HG02798 (cell line): ENCODE results near the gene KDM6B.

Experiments used
- ATAC-seq: cut with Tn5 transposase; IDR thresholded peaks from one replicate; pipeline ENCODE4 v1.9.1; 2021; ENCODE audit warnings: mild to moderate bottlenecking; ENCODE audit not compliant: unreplicated experiment, poor library complexity

The KDM6B gene

DNA sequence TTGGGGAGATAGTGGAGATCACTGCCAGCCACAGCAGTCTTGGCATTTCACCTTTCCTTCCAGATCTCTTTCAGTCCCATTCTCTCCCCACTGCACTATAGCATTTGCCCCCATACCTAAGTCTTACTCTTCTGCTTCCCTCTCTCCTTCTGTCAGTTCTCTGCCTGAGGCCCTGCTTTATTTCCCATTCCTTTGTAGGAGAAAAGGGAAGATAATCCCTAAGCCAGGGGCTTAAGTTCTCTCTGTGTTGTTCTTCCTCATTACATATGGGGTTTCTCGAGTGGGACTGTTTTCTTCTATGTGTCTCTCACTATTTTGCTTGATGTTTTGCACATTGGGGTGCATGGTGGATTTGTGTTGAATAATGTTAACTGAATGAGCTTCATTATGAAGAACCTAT lies 6.4 kb downstream of the KDM6B start:
- ATAC-seq = no peak

DNA sequence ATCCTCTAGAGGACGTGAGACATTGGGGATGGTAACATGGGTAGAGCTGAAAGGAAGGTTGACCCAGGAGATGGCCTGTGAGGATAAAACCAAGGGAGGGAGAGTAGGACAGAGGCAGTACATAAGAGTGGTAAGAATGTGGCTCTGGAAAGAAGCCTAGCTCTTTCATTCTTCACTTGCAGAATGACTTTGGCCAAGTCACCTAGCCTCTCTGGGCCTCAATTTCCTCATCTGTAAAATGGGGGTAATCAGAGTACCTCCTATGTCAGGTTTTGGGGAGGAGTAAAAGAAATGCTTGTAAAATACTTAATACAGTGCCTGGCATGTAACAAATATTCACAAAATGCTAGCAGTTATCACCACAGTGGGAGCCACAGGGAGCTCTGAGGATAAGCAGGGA lies 6.9 kb downstream of the KDM6B start:
- ATAC-seq = no peak

DNA sequence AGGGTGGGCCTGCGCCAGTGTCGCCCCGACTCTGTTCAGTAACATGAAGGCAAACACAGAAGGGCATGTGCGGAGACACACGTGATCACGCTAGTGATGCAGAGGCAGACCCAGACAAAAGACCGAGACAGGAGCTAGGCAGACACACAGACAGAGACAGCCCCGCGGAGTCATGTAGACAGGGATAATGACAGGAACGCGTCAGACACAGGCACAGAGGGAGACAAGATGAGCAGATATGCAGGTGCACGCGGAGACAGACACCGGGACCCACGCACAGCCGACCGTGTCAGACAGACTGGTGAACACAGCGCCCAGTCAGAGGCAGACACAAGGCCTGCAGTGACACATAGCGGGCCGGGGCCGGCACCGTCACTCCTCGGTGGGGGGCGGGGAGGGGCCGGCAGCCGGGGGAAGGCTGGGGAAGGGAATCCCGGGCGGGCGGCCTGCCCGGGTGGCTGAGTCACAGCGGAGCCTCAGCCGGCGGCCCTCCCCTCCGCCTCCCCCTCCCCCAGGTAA lies 7.4 kb downstream of the KDM6B start:
- ATAC-seq = peak; percentile 6

DNA sequence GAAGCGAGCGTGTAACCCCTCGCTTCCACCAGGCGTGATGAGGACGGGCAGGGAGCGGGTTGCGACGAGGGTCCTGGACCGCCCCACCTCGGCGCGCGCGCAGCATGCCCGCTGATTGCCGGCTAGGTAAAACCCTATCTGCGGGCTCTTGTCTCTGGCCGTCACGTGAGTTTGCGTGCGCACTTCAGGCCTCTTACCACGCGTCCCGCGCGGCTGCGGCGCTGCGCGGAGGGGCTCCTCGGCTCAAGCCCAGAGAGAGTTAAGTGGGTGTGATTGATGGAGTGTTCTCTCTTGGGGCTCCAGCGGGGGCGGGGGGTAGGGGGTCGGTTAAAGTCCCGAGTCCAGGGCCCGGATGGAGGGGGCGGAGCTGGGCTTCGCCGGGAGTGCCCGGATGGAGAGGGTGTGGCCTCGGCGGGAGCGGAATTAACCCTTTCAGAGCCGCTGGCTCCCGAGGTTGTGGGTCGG lies 7.9 kb downstream of the KDM6B start:
- ATAC-seq = peak; percentile 31

DNA sequence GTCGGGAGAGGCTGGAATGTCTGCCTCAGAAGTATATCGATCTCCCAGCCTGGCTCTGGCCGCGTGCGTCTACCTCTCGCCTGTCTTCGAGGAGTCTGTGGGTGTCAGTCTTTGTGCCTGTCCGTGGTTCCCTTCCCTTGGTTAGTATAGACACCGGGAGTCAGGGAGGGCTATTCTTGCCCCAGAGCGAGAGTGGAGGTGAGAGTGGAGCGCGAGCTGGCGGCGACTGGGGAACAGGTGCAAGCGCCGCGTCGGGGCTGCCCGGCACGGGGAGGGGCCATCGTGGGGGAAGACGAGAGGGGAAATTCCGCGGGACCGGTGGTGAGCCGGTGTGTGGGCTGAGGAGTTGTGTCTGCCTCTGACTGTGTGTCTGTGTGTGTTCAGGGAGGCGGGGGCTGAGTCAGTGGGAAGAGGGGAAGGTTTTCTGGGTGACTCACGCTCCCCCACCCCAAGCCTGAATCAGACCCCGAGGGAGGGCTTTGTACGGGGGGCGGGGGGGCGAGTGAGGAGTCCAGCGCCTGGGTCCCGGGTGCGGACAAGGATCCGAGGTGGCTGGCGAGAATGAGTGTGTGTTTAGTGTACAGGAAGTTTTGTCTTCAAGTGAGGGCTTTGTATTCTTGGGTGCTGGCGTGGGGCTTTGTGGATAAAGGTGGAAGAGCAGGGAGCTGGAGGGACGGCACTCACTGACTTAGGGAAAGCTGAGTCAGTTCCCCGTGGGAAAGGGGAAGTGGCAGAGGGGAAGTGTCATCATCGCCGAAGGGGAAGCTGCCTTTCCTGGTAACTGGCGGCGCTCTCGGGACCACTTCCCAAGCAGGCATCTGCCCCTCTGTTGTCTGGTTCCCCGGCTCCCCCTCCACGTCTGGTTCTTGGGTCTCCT lies 8.6 kb downstream of the KDM6B start:
- ATAC-seq = peak; percentile 32

DNA sequence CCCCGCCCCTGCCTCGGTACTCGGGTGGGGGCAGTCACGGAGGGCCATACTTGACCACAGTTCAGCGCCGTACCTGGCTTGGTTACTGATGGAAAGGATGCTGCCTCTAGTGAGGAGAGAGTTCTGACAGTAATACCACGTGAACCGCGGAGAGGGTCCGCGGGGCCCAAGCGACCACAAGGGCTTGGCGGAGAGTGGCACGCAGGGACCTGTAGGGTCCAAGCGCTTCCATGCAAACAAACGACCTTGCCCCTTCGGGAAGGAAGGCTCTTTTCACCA lies 9.2 kb downstream of the KDM6B start:
- no peak for ATAC-seq

DNA sequence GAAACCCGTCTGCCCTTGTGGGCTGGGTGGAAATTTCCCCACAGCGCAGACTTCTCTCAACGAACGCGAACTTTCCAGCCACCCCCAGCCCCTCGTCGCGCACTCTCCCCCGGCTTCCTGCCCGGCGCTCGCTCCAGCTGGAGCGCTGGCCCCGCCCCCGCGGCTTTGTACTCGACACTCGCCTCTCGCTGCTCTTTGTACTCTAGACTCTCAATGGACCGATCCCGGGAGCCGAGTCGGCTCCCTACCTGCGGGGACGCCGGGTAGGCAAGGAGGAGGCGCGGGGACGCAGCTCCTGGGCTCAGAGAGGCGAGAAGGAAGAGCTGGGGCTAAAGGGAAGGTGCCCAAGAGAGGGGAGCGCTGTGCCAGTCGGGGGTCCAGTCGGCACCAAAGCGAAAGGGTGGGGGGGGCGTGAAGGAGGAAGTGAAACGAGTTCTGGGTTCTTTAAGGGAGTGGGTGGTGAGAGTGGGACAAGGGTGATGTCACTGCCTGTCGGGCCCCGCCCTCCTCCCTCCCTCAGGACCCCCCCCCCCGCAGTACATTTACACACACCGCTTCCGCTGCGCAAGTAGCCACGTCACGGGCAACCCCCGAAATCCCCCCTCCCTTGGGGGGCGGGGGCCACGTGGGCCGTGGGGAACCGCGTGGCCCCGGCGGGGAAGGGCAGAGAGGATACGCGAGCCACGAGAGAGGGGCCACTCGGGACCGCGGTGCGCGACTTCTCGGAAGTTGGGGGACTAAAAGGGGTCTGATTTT lies 9.7 kb downstream of the KDM6B start:
- peak; percentile 34 for ATAC-seq

DNA sequence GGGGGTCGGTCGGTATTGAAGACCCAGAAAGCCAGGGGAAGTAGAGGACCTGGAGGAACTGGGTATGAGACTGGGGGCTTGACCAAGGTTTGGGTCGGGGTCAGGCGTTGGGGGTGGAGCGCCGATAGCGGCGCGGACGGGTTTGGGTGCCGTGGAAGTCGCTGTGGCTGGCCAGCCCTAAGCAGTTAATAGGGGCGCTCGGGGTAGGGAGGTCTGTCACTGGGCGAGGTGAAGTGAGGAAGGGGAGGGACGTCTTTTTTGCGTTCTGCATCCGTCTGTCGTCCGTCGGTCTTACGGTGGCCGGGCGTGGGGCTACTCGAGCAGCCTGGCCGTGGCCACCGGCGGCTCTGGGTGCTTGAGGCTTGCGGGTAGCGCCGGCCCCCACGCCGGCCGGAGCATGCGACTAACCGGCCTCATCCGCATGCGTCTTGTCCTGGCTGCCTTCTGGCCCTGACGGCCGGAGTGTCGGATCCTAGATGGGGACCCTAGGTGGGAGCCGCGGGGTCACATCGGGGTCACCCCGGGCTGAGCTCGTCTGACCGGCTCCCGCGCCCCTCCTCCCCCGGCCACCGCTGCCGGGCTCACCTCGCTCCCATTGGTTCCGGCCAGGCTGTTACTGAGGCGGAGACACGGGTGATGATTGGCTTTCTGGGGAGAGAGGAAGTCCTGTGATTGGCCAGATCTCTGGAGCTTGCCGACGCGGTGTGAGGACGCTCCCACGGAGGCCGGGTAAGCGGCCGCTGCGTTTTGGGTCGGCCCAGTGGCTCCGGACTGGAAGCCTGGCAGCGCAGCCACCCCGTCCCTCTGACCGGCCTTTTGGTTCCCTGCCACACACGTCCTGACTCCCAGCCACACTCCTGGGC lies 10.5 kb downstream of the KDM6B start:
- ATAC-seq = peak; percentile 53

DNA sequence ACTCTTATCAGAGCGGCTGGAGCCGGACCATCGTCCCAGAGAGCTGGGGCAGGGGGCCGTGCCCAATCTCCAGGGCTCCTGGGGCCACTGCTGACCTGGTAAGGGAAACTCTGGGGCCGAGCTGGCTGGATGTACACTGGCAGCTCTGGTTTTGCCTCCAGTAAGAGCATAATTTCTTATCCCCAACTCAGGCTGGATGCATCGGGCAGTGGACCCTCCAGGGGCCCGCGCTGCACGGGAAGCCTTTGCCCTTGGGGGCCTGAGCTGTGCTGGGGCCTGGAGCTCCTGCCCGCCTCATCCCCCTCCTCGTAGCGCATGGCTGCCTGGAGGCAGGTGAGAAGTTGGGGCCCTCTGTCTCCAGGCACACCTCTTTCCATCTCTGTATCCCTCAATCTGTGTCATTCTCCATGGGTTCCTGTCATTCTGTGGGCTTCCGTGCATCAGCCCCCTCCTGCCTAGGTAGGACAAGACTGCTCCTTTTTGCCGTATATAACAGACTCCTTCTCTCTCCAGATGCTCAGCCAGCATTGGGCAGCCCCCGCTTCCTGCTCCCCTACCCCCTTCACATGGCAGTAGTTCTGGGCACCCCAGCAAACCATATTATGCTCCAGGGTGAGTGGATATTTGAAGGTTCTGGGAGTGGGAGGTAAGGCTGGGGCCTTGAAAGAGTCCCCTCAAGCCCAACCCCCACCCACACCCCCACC lies 11.5 kb downstream of the KDM6B start:
- ATAC-seq = no peak

DNA sequence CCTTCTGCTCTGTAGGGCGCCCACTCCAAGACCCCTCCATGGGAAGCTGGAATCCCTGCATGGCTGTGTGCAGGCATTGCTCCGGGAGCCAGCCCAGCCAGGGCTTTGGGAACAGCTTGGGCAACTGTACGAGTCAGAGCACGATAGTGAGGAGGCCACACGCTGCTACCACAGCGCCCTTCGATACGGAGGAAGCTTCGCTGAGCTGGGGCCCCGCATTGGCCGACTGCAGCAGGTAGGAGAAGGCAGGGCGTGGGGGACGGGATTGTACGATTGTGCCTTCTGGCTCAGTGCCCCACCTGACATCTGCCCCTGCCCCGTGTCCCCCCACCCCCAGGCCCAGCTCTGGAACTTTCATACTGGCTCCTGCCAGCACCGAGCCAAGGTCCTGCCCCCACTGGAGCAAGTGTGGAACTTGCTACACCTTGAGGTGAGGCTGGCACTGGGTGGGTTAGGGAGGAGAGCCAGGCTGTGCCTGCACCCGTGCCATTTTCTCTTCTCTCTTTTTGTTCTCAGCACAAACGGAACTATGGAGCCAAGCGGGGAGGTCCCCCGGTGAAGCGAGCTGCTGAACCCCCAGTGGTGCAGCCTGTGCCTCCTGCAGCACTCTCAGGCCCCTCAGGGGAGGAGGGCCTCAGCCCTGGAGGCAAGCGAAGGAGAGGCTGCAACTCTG lies 12.2 kb downstream of the KDM6B start:
- ATAC-seq = no peak

DNA sequence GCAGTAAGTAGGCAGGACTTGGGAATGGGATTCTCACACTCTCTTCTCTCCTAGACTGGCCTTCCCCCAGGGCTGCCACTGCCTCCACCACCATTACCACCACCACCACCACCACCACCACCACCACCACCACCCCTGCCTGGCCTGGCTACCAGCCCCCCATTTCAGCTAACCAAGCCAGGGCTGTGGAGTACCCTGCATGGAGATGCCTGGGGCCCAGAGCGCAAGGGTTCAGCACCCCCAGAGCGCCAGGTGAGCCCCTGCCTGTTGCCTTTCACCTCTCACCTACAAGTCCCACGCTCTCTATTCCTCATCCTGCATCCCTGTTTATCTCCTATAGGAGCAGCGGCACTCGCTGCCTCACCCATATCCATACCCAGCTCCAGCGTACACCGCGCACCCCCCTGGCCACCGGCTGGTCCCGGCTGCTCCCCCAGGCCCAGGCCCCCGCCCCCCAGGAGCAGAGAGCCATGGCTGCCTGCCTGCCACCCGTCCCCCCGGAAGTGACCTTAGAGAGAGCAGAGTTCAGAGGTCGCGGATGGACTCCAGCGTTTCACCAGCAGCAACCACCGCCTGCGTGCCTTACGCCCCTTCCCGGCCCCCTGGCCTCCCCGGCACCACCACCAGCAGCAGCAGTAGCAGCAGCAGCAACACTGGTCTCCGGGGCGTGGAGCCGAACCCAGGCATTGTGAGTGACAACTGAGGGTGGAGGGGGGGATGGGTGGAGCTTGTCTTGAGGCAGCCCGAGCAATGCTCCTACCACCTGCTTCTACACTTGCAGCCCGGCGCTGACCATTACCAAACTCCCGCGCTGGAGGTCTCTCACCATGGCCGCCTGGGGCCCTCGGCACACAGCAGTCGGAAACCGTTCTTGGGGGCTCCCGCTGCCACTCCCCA lies 13.0 kb downstream of the KDM6B start:
- no peak for ATAC-seq

DNA sequence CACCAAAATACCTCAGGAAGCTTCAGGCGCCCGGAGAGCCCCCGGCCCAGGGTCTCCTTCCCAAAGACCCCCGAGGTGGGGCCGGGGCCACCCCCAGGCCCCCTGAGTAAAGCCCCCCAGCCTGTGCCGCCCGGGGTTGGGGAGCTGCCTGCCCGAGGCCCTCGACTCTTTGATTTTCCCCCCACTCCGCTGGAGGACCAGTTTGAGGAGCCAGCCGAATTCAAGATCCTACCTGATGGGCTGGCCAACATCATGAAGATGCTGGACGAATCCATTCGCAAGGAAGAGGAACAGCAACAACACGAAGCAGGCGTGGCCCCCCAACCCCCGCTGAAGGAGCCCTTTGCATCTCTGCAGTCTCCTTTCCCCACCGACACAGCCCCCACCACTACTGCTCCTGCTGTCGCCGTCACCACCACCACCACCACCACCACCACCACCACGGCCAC lies 14.1 kb downstream of the KDM6B start:
- ATAC-seq = no peak

DNA sequence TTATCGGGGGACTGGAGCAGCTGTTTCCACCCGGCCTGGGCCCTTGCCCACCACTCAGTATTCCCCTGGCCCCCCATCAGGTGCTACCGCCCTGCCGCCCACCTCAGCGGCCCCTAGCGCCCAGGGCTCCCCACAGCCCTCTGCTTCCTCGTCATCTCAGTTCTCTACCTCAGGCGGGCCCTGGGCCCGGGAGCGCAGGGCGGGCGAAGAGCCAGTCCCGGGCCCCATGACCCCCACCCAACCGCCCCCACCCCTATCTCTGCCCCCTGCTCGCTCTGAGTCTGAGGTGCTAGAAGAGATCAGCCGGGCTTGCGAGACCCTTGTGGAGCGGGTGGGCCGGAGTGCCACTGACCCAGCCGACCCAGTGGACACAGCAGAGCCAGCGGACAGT lies 14.7 kb downstream of the KDM6B start:
- ATAC-seq = no peak

DNA sequence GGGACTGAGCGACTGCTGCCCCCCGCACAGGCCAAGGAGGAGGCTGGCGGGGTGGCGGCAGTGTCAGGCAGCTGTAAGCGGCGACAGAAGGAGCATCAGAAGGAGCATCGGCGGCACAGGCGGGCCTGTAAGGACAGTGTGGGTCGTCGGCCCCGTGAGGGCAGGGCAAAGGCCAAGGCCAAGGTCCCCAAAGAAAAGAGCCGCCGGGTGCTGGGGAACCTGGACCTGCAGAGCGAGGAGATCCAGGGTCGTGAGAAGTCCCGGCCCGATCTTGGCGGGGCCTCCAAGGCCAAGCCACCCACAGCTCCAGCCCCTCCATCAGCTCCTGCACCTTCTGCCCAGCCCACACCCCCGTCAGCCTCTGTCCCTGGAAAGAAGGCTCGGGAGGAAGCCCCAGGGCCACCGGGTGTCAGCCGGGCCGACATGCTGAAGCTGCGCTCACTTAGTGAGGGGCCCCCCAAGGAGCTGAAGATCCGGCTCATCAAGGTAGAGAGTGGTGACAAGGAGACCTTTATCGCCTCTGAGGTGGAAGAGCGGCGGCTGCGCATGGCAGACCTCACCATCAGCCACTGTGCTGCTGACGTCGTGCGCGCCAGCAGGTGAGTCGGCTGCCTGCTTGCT lies 15.2 kb downstream of the KDM6B start:
- no peak for ATAC-seq

DNA sequence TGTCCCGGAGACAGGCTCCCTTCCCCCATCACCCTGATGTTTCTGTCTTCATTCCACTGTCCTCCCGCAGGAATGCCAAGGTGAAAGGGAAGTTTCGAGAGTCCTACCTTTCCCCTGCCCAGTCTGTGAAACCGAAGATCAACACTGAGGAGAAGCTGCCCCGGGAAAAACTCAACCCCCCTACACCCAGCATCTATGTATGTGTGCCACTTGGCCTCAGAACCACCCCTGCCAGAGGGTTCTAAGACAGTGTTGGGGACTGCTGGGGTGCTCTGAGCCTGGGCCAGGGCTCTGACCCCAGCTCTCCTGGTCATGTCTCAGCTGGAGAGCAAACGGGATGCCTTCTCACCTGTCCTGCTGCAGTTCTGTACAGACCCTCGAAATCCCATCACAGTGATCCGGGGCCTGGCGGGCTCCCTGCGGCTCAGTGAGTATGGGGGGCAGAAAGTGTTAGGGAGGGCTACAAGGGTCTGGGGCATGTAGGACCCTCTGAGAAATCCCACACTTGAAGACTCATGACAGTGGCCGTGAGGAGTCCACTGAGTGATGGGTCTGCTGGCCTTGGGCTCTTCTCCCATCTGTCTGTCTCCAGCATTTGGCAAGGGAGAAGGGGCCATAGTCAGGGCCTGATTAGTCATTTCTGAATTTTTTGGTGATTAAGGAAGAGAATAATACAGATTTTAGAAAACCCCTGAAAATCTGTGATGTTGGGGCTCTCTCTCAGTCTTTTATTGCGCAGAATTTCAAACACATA lies 15.9 kb downstream of the KDM6B start:
- ATAC-seq = no peak

DNA sequence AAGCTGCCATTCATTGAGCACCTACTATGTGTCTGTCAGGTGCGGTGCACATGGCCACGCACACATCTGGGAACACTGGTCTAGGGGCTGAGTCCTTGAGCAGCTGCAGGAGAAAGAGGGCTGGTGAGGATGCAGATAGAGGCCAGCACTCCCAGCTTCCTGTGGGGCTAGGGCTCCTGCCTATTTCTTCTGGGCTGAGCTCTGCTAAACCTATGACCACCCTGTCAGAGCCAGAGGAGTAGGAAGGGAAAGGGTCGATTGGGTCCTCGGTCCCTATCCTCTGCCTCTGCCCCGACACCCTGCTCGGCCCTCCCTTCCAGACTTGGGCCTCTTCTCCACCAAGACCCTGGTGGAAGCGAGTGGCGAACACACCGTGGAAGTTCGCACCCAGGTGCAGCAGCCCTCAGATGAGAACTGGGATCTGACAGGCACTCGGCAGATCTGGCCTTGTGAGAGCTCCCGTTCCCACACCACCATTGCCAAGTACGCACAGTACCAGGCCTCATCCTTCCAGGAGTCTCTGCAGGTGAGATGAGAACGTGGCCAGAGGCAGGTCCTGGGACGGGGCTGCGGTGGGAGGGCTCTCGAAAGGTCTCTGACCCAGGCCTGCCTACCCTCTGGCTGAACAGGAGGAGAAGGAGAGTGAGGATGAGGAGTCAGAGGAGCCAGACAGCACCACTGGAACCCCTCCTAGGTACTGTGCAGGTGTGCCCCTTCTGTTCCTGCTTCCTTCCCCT lies 16.9 kb downstream of the KDM6B start:
- no peak for ATAC-seq
